ENCODE measurements around the gene FAM83F. TPM values are rescaled to one million over a fixed set of nuclear protein-coding genes. Genes with fewer than 3 reads are reported as not detected.

The FAM83F gene
- total RNA-seq, 2 experiments from 2014 or later, result 0.20 to 0.30 TPM

- peak overlapping the region; percentile 56 for H3K4me3 Mint-ChIP-seq
- POLR2A ChIA-PET, result interaction anchor here (1.3 kb wide), 1 partner anchor 24 kb away, joined by 5 read pairs; no protein-coding TSS in a partner anchor
These were observed 37.7 kb upstream of the FAM83F start for GRCh38 chr22:39956932-39957664.

GRCh38 chr22:39958009-39958711, 36.6 kb upstream of the FAM83F start:
- Mint-ChIP-seq H3K4me1 (peaks cover 86% of the 10 kb centered on the region), H3K36me3 (peaks cover 70% of the 10 kb centered on the region), H3K27me3 (no peaks in the 10 kb centered on the region), H3K4me3 (peak overlapping the region; percentile 37), H3K9me3 (no peaks in the 10 kb centered on the region), H3K27ac (peak overlapping the region; percentile 59)
- no peak for DNase-seq
- POLR2A ChIA-PET, result no interaction called here
- ATAC-seq (ENCODE audit: low read depth), result no peak

More at GRCh38 chr22:39956932-39957664, 37.7 kb upstream of the FAM83F start:
- Mint-ChIP-seq H3K4me1 (peaks cover 90% of the 10 kb centered on the region), H3K36me3 (peaks cover 76% of the 10 kb centered on the region), H3K27ac (peak overlapping the region; percentile 83), H3K9me3 (no peaks in the 10 kb centered on the region), H3K27me3 (no peaks in the 10 kb centered on the region)
- DNase-seq, result no peak
- ATAC-seq (ENCODE audit: low read depth), result no peak

- no peak for DNase-seq
- POLR2A ChIA-PET, result interaction anchor here (0.7 to 2.0 kb wide), 2 partner anchors 9 to 17 kb away, joined by 3 to 7 read pairs; no protein-coding TSS in a partner anchor
These were observed 35.7 kb upstream of the FAM83F start for GRCh38 chr22:39958949-39959639.

GRCh38 chr22:39959640-39960447, 34.9 kb upstream of the FAM83F start, which contains the start of gene TMA7B:
Gene TMA7B, plus strand, starts transcription at chr22:39960397. Its CDS starts 3,978 bp downstream, at chr22:39964375.
- Mint-ChIP-seq H3K4me1 (peaks cover 78% of the 10 kb centered on the region), H3K27me3 (no peaks in the 10 kb centered on the region), H3K4me3 (peak within 1 kb of the TSS; percentile 80), H3K36me3 (peaks cover 68% of the 10 kb centered on the region), H3K27ac (peak within 1 kb of the TSS; percentile 90), H3K9me3 (no peaks in the 10 kb centered on the region)
- POLR2A ChIA-PET, result interaction anchor here (0.6 to 2.0 kb wide), 3 partner anchors 9 to 48 kb away, joined by 3 to 7 read pairs (median 3); no protein-coding TSS in a partner anchor
- DNase-seq (peak; percentile 59), ATAC-seq (ENCODE audit: low read depth) (peak; percentile 65)

More at GRCh38 chr22:39958949-39959639, 35.7 kb upstream of the FAM83F start:
- Mint-ChIP-seq H3K9me3 (no peaks in the 10 kb centered on the region), H3K27ac (peak overlapping the region; percentile 90), H3K4me3 (no peak overlapping the region), H3K27me3 (no peaks in the 10 kb centered on the region), H3K36me3 (peaks cover 66% of the 10 kb centered on the region), H3K4me1 (peaks cover 82% of the 10 kb centered on the region)
- no peak for ATAC-seq (ENCODE audit: low read depth)

- no peaks in the 10 kb centered on the region for H3K9me3 Mint-ChIP-seq
- H3K27ac Mint-ChIP-seq, result peak overlapping the region; percentile 90
- DNase-seq (peak; percentile 62), ATAC-seq (ENCODE audit: low read depth) (peak; percentile 93)
- POLR2A ChIA-PET, result interaction anchor here (0.6 to 1.8 kb wide), 7 partner anchors 12 to 49 kb away, joined by 3 to 6 read pairs (median 3); no protein-coding TSS in a partner anchor
- peak overlapping the region; percentile 80 for H3K4me3 Mint-ChIP-seq
- peaks cover 70% of the 10 kb centered on the region for H3K36me3 Mint-ChIP-seq
- peaks cover 70% of the 10 kb centered on the region for H3K4me1 Mint-ChIP-seq
- H3K27me3 Mint-ChIP-seq, result no peaks in the 10 kb centered on the region
These were observed 33.7 kb upstream of the FAM83F start for GRCh38 chr22:39960791-39961746.

- Mint-ChIP-seq H3K9me3 (no peaks in the 10 kb centered on the region), H3K27ac (peak overlapping the region; percentile 90), H3K4me1 (peaks cover 64% of the 10 kb centered on the region), H3K36me3 (peaks cover 72% of the 10 kb centered on the region), H3K4me3 (peak overlapping the region; percentile 80), H3K27me3 (no peaks in the 10 kb centered on the region)
- ATAC-seq (ENCODE audit: low read depth) (no peak), DNase-seq (no peak)
- POLR2A ChIA-PET, result interaction anchor here (0.8 to 1.8 kb wide), 5 partner anchors 11 to 48 kb away, joined by 3 to 6 read pairs (median 3); no protein-coding TSS in a partner anchor
These were observed 32.7 kb upstream of the FAM83F start for GRCh38 chr22:39962071-39962470.

- Mint-ChIP-seq H3K4me1 (peaks cover 34% of the 10 kb centered on the region), H3K36me3 (peaks cover 69% of the 10 kb centered on the region), H3K27me3 (no peaks in the 10 kb centered on the region), H3K4me3 (no peak overlapping the region), H3K9me3 (no peaks in the 10 kb centered on the region), H3K27ac (no peak overlapping the region)
- POLR2A ChIA-PET, result no interaction called here
- ATAC-seq (ENCODE audit: low read depth) (no peak), DNase-seq (no peak)
These were observed 29.0 kb upstream of the FAM83F start for GRCh38 chr22:39965748-39966147.

GRCh38 chr22:39966470-39966869, 28.3 kb upstream of the FAM83F start:
- Mint-ChIP-seq H3K36me3 (peaks cover 71% of the 10 kb centered on the region), H3K27ac (no peak overlapping the region), H3K4me1 (peaks cover 28% of the 10 kb centered on the region), H3K27me3 (no peaks in the 10 kb centered on the region), H3K9me3 (no peaks in the 10 kb centered on the region), H3K4me3 (no peak overlapping the region)
- DNase-seq, result no peak
- ATAC-seq (ENCODE audit: low read depth), result no peak
- POLR2A ChIA-PET, result no interaction called here

GRCh38 chr22:39967103-39967829, 27.5 kb upstream of the FAM83F start:
- POLR2A ChIA-PET, result no interaction called here
- Mint-ChIP-seq H3K9me3 (no peaks in the 10 kb centered on the region), H3K4me1 (peaks cover 24% of the 10 kb centered on the region), H3K27ac (no peak overlapping the region), H3K4me3 (no peak overlapping the region), H3K27me3 (no peaks in the 10 kb centered on the region), H3K36me3 (peaks cover 71% of the 10 kb centered on the region)
- DNase-seq, result no peak
- no peak for ATAC-seq (ENCODE audit: low read depth)

- ATAC-seq (ENCODE audit: low read depth), result no peak
- peaks cover 20% of the 10 kb centered on the region for H3K4me1 Mint-ChIP-seq
- no peaks in the 10 kb centered on the region for H3K27me3 Mint-ChIP-seq
- no peak overlapping the region for H3K4me3 Mint-ChIP-seq
- no peak for DNase-seq
- no peaks in the 10 kb centered on the region for H3K9me3 Mint-ChIP-seq
- peak overlapping the region; percentile 53 for H3K27ac Mint-ChIP-seq
- POLR2A ChIA-PET, result no interaction called here
- H3K36me3 Mint-ChIP-seq, result peaks cover 76% of the 10 kb centered on the region
These were observed 26.5 kb upstream of the FAM83F start for GRCh38 chr22:39967996-39968972.
